Measurements from ENCODE around the gene CYP26B1. TPM values are rescaled to one million over a fixed set of nuclear protein-coding genes. Genes with fewer than 3 reads are reported as not detected.

CYP26B1 gene
- total RNA-seq, 1 donor from 2014 or later: 1.2 TPM

GRCh38 chr2:72096181-72096580 lies 51.5 kb downstream of the CYP26B1 start:
- no peaks in the 10 kb centered on the region for H3K36me3 Mint-ChIP-seq (ENCODE audit: low read depth, unreplicated experiment)
- DNase-seq (ENCODE audit: low read depth): no peak
- no peak overlapping the region for H3K4me2 ChIP-seq (ENCODE audit: low read length)
- no peaks in the 10 kb centered on the region for H3K9me3 ChIP-seq (ENCODE audit: insufficient read depth, low read depth, low read length)
- H3K9me3 Mint-ChIP-seq (ENCODE audit: unreplicated experiment): no peaks in the 10 kb centered on the region
- no peak overlapping the region for H3K4me3 Mint-ChIP-seq (ENCODE audit: unreplicated experiment)
- no peak overlapping the region for H3K27ac Mint-ChIP-seq (ENCODE audit: unreplicated experiment)
- H3K27ac ChIP-seq (ENCODE audit: low read depth, low read length): no peak overlapping the region
- no peaks in the 10 kb centered on the region for H3K4me1 ChIP-seq (ENCODE audit: insufficient read depth, low read length)
- no peak overlapping the region for H2AFZ ChIP-seq (ENCODE audit: low read depth, low read length)
- H3K27me3 Mint-ChIP-seq (ENCODE audit: low read depth, unreplicated experiment): peaks cover 24% of the 10 kb centered on the region
- no peaks in the 10 kb centered on the region for H4K20me1 ChIP-seq (ENCODE audit: insufficient read depth, low read length)
- no peak for FAIRE-seq
- no peak overlapping the region for H3K9ac ChIP-seq (ENCODE audit: low read length)
- H3K36me3 ChIP-seq (ENCODE audit: insufficient read depth, low read length): no peaks in the 10 kb centered on the region
- H3K4me1 Mint-ChIP-seq (ENCODE audit: low read depth, unreplicated experiment): no peaks in the 10 kb centered on the region
- no peaks in the 10 kb centered on the region for H3K79me2 ChIP-seq (ENCODE audit: insufficient read depth, low read length)
- no peak for TF ChIP-seq CTCF (IDR thresholded peaks at IDR 0.05; ENCODE audit: insufficient read depth, low read depth, low read length)
- TF ChIP-seq EZH2 (IDR thresholded peaks at IDR 0.05; ENCODE audit: insufficient read depth, low read length): no peak
- H3K4me3 ChIP-seq (ENCODE audit: insufficient read depth, low read depth, low read length): no peak overlapping the region
- H3K27me3 ChIP-seq (ENCODE audit: insufficient read depth, low read length): peaks cover 6% of the 10 kb centered on the region

- FAIRE-seq: no peak
- no peak for TF ChIP-seq CTCF (IDR thresholded peaks at IDR 0.05; ENCODE audit: insufficient read depth, low read depth, low read length)
- TF ChIP-seq EZH2 (IDR thresholded peaks at IDR 0.05; ENCODE audit: insufficient read depth, low read length): no peak
- Histone ChIP-seq H3K9me3 (ENCODE audit: insufficient read depth, low read depth, low read length) (no peaks in the 10 kb centered on the region), H3K4me3 (ENCODE audit: insufficient read depth, low read depth, low read length) (no peak overlapping the region), H3K27ac (ENCODE audit: low read depth, low read length) (no peak overlapping the region), H3K4me1 (ENCODE audit: insufficient read depth, low read length) (no peaks in the 10 kb centered on the region), H3K9ac (ENCODE audit: low read length) (no peak overlapping the region), H3K79me2 (ENCODE audit: insufficient read depth, low read length) (no peaks in the 10 kb centered on the region), H4K20me1 (ENCODE audit: insufficient read depth, low read length) (no peaks in the 10 kb centered on the region), H2AFZ (ENCODE audit: low read depth, low read length) (no peak overlapping the region), H3K4me2 (ENCODE audit: low read length) (no peak overlapping the region), H3K36me3 (ENCODE audit: insufficient read depth, low read length) (no peaks in the 10 kb centered on the region), H3K27me3 (ENCODE audit: insufficient read depth, low read length) (peaks cover 6% of the 10 kb centered on the region)
- no peak overlapping the region for H3K27ac Mint-ChIP-seq (ENCODE audit: unreplicated experiment)
- H3K4me1 Mint-ChIP-seq (ENCODE audit: low read depth, unreplicated experiment): no peaks in the 10 kb centered on the region
- peaks cover 1% of the 10 kb centered on the region for H3K9me3 Mint-ChIP-seq (ENCODE audit: unreplicated experiment)
- no peaks in the 10 kb centered on the region for H3K36me3 Mint-ChIP-seq (ENCODE audit: low read depth, unreplicated experiment)
- H3K27me3 Mint-ChIP-seq (ENCODE audit: low read depth, unreplicated experiment): peaks cover 24% of the 10 kb centered on the region
- no peak overlapping the region for H3K4me3 Mint-ChIP-seq (ENCODE audit: unreplicated experiment)
- no peak for DNase-seq (ENCODE audit: low read depth)
These were observed 52.3 kb downstream of the CYP26B1 start for GRCh38 chr2:72095364-72095763.

GRCh38 chr2:72094701-72095100 lies 53.0 kb downstream of the CYP26B1 start:
- Histone ChIP-seq H3K36me3 (ENCODE audit: insufficient read depth, low read length) (no peaks in the 10 kb centered on the region), H4K20me1 (ENCODE audit: insufficient read depth, low read length) (no peaks in the 10 kb centered on the region), H3K4me1 (ENCODE audit: insufficient read depth, low read length) (no peaks in the 10 kb centered on the region), H3K9me3 (ENCODE audit: insufficient read depth, low read depth, low read length) (no peaks in the 10 kb centered on the region), H3K4me2 (ENCODE audit: low read length) (no peak overlapping the region), H2AFZ (ENCODE audit: low read depth, low read length) (no peak overlapping the region), H3K79me2 (ENCODE audit: insufficient read depth, low read length) (no peaks in the 10 kb centered on the region), H3K27ac (ENCODE audit: low read depth, low read length) (no peak overlapping the region), H3K4me3 (ENCODE audit: insufficient read depth, low read depth, low read length) (no peak overlapping the region), H3K27me3 (ENCODE audit: insufficient read depth, low read length) (peaks cover 6% of the 10 kb centered on the region), H3K9ac (ENCODE audit: low read length) (no peak overlapping the region)
- peaks cover 26% of the 10 kb centered on the region for H3K27me3 Mint-ChIP-seq (ENCODE audit: low read depth, unreplicated experiment)
- FAIRE-seq (no peak), DNase-seq (ENCODE audit: low read depth) (no peak)
- no peak overlapping the region for H3K4me3 Mint-ChIP-seq (ENCODE audit: unreplicated experiment)
- no peaks in the 10 kb centered on the region for H3K4me1 Mint-ChIP-seq (ENCODE audit: low read depth, unreplicated experiment)
- H3K36me3 Mint-ChIP-seq (ENCODE audit: low read depth, unreplicated experiment): peaks cover 2% of the 10 kb centered on the region
- no peak overlapping the region for H3K27ac Mint-ChIP-seq (ENCODE audit: unreplicated experiment)
- TF ChIP-seq EZH2 (IDR thresholded peaks at IDR 0.05; ENCODE audit: insufficient read depth, low read length) (no peak), CTCF (IDR thresholded peaks at IDR 0.05; ENCODE audit: insufficient read depth, low read depth, low read length) (no peak)
- peaks cover 1% of the 10 kb centered on the region for H3K9me3 Mint-ChIP-seq (ENCODE audit: unreplicated experiment)

All from astrocyte (in vitro differentiated cells and primary cell).